HCT116 (cell line): ENCODE measurements around the gene CTNNA2.

Experiments used
- CTCF ChIP-seq, 3 experiments: fragments of 200-600 bp in 1 of 3; sonication (generic) in 1 of 3; IDR thresholded peaks in 2 of 3; conservative IDR thresholded peaks in 1 of 3; 2 replicates each; pipeline ENCODE4 v1.5.1; 2012 to 2017; ENCODE audit warnings: low read depth in 2 of 3, low read length in 2 of 3, antibody characterized with exemption in 1 of 3, borderline replicate concordance in 1 of 3, control low read depth in 1 of 3, mild to moderate bottlenecking in 1 of 3, mixed read lengths in 1 of 3, mixed run types in 1 of 3, moderate library complexity in 1 of 3; ENCODE audit not compliant: insufficient read depth in 1 of 3
- EZH2 ChIP-seq: fragments of 200-600 bp; sonication (generic); IDR thresholded peaks from 2 replicates; pipeline ENCODE4 v1.6.1; 2017; ENCODE audit warnings: antibody characterized with exemption, mixed run types
- EZH2phosphoT487 ChIP-seq: fragments of 200-600 bp; IDR thresholded peaks from 2 replicates; pipeline ENCODE4 v1.6.1; 2018; ENCODE audit warnings: antibody characterized with exemption, borderline replicate concordance
- JUND ChIP-seq: IDR thresholded peaks from 2 replicates; pipeline ENCODE4 v1.6.1; 2012
- POLR2A ChIP-seq: IDR thresholded peaks from 2 replicates; pipeline ENCODE4 v1.7.0; 2011; ENCODE audit warnings: borderline replicate concordance; ENCODE audit not compliant: insufficient read depth, insufficient read length; ENCODE audit errors: extremely low read depth
- RAD21 ChIP-seq: IDR thresholded peaks from 2 replicates; pipeline ENCODE4 v1.6.1; 2012; ENCODE audit warnings: low read depth, mild to moderate bottlenecking
- TCF7L2 ChIP-seq: IDR thresholded peaks from 2 replicates; pipeline ENCODE4 v1.7.0; 2011; ENCODE audit warnings: borderline replicate concordance, inconsistent platforms; ENCODE audit not compliant: insufficient read depth, insufficient read length; ENCODE audit errors: extremely low read depth
- ZNF274 ChIP-seq: fragments of 200-500 bp; sonication (Bioruptor generic); IDR thresholded peaks from 2 replicates; pipeline ENCODE4 v1.6.1; 2014; ENCODE audit warnings: mild to moderate bottlenecking, low read depth, low read length, inconsistent platforms
- TF ChIP-seq, protein P1 (sequence below): IDR thresholded peaks from 2 replicates; pipeline ENCODE4 v1.6.1; 2012; ENCODE audit warnings: low read depth
- TF ChIP-seq, protein P2 (sequence below): IDR thresholded peaks from 2 replicates; pipeline ENCODE4 v1.6.1; 2012

DNA sequence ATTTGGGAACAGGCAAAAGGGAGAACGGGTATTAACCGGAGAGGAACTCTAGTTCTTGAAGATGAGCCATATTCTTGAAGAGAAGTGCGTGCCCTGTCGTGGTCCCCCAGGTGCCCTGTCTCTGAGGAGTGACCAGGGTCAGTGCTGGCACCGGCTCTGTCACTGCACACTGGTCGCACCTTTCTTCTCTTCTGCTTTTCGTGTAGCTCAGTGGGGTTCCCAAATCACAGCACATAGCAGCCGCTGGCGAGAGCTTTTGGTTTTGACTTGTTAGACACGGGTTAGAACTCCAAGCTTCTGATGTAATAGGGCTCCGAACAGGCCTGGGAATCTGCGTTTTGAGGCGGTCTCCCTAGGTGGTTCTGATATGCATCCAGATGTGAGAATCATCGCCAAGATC lies 810.1 kb downstream of the CTNNA2 start:
- TF ChIP-seq CTCF (IDR thresholded peaks at IDR 0.05 in 2 of 3, conservative IDR thresholded peaks at IDR 0.05 in 1 of 3; ENCODE audit: borderline replicate concordance in 1 of 3, insufficient read depth in 1 of 3, low read depth in 2 of 3, low read length in 2 of 3) (no peak), ZNF274 (no peak), POLR2A (no peak), RAD21 (no peak), TCF7L2 (no peak), EZH2 (no peak), EZH2phosphoT487 (no peak), JUND (no peak)
- TF ChIP-seq, protein P1, sequence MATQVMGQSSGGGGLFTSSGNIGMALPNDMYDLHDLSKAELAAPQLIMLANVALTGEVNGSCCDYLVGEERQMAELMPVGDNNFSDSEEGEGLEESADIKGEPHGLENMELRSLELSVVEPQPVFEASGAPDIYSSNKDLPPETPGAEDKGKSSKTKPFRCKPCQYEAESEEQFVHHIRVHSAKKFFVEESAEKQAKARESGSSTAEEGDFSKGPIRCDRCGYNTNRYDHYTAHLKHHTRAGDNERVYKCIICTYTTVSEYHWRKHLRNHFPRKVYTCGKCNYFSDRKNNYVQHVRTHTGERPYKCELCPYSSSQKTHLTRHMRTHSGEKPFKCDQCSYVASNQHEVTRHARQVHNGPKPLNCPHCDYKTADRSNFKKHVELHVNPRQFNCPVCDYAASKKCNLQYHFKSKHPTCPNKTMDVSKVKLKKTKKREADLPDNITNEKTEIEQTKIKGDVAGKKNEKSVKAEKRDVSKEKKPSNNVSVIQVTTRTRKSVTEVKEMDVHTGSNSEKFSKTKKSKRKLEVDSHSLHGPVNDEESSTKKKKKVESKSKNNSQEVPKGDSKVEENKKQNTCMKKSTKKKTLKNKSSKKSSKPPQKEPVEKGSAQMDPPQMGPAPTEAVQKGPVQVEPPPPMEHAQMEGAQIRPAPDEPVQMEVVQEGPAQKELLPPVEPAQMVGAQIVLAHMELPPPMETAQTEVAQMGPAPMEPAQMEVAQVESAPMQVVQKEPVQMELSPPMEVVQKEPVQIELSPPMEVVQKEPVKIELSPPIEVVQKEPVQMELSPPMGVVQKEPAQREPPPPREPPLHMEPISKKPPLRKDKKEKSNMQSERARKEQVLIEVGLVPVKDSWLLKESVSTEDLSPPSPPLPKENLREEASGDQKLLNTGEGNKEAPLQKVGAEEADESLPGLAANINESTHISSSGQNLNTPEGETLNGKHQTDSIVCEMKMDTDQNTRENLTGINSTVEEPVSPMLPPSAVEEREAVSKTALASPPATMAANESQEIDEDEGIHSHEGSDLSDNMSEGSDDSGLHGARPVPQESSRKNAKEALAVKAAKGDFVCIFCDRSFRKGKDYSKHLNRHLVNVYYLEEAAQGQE: no peak
- TF ChIP-seq, protein P2, sequence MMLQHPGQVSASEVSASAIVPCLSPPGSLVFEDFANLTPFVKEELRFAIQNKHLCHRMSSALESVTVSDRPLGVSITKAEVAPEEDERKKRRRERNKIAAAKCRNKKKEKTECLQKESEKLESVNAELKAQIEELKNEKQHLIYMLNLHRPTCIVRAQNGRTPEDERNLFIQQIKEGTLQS: no peak
